Measurements from ENCODE around the gene DAB2IP.

Gene DAB2IP

DNA sequence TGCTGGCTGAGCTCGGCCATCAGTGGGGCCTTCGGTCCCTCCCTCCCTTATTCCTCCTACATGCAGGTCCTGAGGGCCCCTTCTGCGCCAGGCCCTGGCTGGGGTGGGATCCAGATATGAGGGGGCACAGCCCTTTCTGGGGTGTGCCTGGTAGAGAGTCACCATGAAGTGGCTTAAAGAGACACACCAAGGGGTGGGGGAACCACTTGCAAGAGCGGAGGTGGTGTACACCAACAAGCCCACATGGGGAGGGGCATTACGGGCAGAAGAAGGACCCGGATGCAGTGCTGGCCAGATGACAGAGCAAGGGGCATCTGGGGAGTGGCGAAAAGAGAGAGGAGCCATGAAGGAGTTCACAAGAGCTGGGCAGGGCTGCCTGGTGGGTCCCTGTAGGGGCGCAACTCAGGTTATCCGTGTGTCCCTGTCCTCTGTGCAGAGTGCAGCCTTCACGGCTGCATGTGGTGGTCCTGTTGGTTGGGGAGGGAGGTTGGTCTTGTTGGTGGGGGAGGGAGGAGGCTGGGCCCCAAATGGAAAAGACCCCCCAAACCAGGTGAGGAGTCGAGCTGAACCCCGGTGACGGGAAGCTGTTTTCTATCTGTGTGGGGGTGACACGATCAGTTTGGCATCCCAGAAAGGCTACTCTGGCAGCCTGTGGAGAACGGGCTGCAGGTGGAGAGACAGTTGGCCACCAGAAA is 158.1 kb downstream of the DAB2IP start:
- no peaks in the 10 kb centered on the region for H3K4me1 Mint-ChIP-seq
- H3K27ac Mint-ChIP-seq, result no peak overlapping the region
- H3K27me3 Mint-ChIP-seq, result no peaks in the 10 kb centered on the region
- no peak overlapping the region for H3K4me3 Mint-ChIP-seq
- peaks cover 6% of the 10 kb centered on the region for H3K9me3 Mint-ChIP-seq
- H3K36me3 Mint-ChIP-seq, result peaks cover 2% of the 10 kb centered on the region

DNA sequence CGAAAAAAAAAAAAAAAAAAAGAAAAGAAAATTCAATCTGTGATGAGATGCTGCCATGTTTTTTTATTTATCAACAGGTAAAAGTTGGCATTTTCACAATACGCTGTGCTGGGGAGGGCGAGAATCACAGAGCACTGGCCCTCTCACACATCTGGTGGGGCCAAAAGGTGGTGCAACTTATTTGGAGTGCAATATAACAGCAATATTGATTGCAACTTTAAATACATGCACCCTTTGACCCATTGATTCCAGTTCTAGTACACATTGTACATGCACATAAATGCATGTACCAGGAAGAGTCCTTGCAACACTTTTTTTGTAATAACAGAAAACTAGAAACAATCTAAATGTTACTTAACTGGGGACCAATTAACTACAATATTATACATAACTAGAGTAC is 159.1 kb downstream of the DAB2IP start:
- Mint-ChIP-seq H3K4me3 (no peak overlapping the region), H3K27ac (no peak overlapping the region), H3K27me3 (no peaks in the 10 kb centered on the region), H3K9me3 (no peaks in the 10 kb centered on the region), H3K4me1 (no peaks in the 10 kb centered on the region), H3K36me3 (no peaks in the 10 kb centered on the region)

DNA sequence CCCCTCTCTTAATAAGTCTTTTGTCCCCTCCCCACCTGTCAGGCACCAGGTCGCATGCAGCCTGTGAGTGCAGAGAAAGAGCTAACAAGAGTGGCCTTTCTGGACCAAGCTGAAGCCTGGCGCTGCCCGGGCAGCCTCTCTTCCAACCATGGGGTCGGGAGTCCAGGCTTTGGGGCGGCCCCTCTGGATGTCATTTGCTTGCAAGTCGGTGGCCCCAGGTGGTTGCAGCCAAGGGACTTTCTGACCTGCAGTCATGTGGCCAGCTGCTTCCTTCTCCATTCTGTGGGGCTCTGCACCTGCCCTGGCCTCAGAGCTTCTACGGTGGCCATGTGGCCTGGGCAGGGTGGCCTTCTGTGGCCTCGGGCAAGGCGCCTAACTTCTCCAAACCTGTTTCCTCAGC is 159.7 kb downstream of the DAB2IP start:
- H3K4me1 Mint-ChIP-seq, result no peaks in the 10 kb centered on the region
- no peaks in the 10 kb centered on the region for H3K9me3 Mint-ChIP-seq
- H3K27ac Mint-ChIP-seq, result no peak overlapping the region
- H3K4me3 Mint-ChIP-seq, result no peak overlapping the region
- H3K36me3 Mint-ChIP-seq, result no peaks in the 10 kb centered on the region
- no peaks in the 10 kb centered on the region for H3K27me3 Mint-ChIP-seq

DNA sequence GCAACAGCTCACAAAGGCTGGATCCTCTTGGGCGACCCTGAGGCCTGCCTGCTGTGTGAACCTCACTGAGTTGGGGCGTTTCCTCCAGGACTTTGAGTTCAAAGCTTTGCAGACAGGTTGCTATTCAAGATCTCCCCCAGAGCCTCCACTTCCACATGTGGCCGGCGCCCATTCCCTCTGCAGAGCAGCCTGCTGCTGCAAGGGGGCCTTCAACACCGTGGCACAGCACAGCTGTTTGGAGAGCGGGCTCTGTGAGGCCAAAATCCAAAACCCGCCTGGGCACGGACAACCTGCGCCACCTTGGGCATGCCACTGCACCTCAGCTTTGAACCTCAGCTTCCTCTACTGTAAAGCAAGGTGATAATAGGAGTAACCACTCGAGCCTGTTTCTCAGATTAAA is 160.3 kb downstream of the DAB2IP start:
- Mint-ChIP-seq H3K27ac (no peak overlapping the region), H3K4me3 (no peak overlapping the region), H3K36me3 (no peaks in the 10 kb centered on the region), H3K9me3 (no peaks in the 10 kb centered on the region), H3K4me1 (no peaks in the 10 kb centered on the region), H3K27me3 (no peaks in the 10 kb centered on the region)

DNA sequence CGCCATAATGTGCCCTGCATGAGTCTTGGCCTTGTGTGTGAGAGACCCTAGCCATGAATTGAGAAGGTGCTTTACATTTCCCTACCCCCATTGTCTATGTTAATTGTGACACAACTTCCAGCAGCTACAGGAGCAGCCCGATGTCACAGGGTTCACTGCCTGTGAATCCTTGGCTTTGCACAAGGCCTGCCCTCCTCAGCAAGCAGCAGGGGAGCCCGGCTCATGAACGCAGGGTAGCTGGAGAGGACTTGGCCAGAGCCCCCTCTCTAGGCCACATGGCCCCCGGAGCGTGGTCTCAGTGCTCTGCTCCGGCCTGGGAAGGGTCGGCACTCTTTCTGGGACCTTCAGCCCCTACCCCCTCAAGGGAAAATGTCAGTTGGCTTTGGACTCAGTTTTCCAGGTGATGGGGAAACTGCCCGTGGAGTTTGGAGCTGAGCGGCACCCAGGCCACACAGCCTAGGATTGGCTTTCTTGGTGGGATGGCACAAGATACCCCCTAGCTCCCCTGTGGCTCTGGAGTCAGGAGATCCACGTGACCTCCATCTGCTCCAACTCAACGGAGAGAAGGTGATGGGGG is 160.8 kb downstream of the DAB2IP start:
- H3K9me3 Mint-ChIP-seq, result no peaks in the 10 kb centered on the region
- no peak overlapping the region for H3K27ac Mint-ChIP-seq
- H3K4me3 Mint-ChIP-seq, result no peak overlapping the region
- H3K4me1 Mint-ChIP-seq, result no peaks in the 10 kb centered on the region
- H3K36me3 Mint-ChIP-seq, result no peaks in the 10 kb centered on the region
- no peaks in the 10 kb centered on the region for H3K27me3 Mint-ChIP-seq

DNA sequence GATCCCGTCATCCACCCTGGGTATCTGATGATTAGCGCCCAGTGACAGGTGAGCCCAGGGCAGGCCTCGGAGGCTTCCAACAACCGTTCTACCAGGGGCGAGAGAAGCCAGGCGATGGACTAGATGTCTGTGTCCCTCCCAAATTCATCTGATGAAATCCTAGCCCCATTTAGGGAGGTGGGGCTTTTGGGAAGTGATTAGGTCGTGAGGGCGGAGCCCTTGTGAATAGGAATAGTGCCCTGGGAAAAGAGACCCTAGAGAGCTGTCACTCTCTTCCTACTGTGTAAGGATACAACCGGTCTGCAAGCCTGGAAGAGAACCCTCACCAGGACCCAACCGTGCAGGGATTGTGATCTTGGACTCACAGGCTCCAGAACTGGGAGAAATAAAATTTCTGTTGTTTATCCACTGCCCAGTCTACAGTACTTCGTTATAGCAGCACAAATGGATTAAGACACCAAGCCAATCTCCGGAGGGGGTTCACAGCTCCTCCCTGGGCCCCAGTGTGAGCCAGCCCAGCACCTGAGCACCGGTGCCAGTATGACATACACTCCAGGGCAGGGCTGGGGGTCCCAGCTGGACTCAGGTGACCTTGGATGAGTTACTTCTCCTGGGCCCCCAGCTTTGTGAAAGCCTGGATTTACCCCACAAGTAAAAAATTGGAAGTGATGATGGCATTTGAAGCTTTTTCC is 162.2 kb downstream of the DAB2IP start:
- Mint-ChIP-seq H3K27me3 (no peaks in the 10 kb centered on the region), H3K4me1 (no peaks in the 10 kb centered on the region), H3K36me3 (no peaks in the 10 kb centered on the region), H3K9me3 (no peaks in the 10 kb centered on the region), H3K4me3 (no peak overlapping the region), H3K27ac (no peak overlapping the region)

DNA sequence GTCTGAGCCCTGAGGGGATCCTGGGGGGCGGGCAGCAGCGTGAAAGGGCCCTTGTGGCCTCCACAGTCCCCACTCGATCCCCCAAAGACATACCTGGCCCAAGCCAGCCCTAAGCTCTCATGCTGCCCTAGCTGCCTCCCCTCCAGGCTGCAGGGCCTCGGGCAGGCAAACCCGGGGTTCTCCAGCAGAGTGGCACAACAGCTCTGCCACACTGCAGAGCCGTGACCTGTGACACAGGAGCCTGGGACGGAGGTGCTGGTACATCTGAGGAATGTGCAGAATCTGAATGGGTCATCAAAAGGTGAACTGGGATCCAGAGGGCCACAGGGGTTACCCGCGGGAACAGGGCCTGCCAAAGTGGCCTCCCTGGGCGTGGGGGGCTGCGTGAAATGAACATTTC is 163.2 kb downstream of the DAB2IP start:
- Mint-ChIP-seq H3K4me3 (no peak overlapping the region), H3K9me3 (no peaks in the 10 kb centered on the region), H3K27ac (no peak overlapping the region), H3K36me3 (no peaks in the 10 kb centered on the region), H3K27me3 (no peaks in the 10 kb centered on the region), H3K4me1 (no peaks in the 10 kb centered on the region)

DNA sequence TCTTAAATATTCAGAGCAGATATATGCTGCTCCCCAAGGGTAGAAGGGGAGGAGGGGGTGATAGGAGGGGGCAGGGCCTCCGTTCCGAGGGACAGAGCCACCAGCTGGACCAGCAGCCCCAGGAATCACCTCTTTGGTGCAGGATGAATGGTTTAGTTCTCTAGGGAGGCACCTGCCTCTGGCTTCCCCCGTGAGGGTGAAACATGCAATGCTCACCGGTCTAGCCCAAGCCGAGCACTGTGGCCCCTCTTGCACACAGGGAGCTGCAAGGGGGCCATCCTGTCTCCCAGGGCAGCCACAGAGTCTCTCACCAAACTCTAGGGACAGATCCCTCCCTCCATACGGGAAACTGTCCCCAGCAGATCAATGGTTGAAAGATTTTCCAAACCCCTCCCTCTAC is 163.7 kb downstream of the DAB2IP start:
- Mint-ChIP-seq H3K27ac (no peak overlapping the region), H3K9me3 (no peaks in the 10 kb centered on the region), H3K27me3 (no peaks in the 10 kb centered on the region), H3K36me3 (no peaks in the 10 kb centered on the region), H3K4me1 (no peaks in the 10 kb centered on the region), H3K4me3 (no peak overlapping the region)

DNA sequence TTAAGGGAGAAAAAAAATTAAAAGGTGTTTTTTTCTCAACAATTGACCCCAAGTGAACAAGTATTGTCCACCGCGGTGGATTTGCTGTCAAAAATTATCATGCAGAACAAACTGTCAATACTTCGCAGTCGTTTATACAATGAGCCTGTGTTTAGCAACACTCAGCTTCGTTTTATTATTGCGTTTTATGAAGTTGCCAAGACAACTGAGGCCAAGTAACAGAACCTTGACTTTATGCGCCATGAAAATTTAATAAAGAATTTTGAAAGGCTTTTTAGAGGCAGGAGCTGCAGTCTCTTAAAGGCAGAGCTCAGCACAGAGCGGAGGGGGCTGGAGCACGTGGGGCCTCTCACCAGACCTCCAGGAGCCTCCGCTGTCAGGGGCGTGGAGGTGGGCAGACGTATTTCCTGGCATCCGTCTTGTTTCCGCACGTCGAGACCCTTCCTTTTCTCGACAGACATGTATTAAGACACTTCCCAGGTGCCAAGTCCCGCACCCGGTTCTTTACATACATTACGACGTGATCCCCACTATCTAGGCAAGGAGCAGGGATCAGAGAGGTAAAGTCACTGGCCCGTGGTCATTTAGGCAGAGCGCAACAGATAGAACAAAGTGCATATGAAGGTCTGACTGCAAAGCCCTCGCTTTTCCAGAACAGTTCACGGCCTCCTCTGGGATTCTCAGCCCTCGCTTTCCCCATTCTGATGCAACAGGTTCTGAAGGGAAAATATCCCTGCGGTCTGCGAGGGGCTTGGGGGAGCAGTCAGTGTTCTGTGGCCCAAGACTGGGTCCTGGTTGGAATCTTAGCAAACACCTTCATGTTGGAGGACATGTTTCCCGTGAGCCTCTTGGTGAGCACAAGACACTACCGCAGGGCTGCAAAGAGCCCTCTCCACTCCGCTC is 164.4 kb downstream of the DAB2IP start:
- no peak overlapping the region for H3K4me3 Mint-ChIP-seq
- no peaks in the 10 kb centered on the region for H3K4me1 Mint-ChIP-seq
- no peak overlapping the region for H3K27ac Mint-ChIP-seq
- H3K36me3 Mint-ChIP-seq, result no peaks in the 10 kb centered on the region
- H3K27me3 Mint-ChIP-seq, result no peaks in the 10 kb centered on the region
- no peaks in the 10 kb centered on the region for H3K9me3 Mint-ChIP-seq

DNA sequence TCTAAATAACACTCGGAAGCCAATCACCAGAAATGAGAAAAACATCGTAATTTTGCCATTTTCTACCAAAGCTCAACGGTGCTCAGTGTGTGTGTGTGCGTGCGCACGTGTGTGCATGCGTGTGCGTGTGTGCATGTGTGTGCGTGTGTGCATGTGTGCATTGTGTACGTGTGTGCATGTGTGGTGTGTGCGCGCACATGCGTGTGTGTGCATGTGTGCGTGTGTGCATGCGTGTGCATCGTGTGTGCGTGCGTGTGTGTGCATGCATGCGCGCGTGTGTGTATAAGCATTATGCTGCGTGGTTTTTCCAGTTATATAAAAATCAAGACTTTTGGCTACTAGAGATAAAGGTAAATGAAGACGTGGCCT is 165.0 kb downstream of the DAB2IP start:
- Mint-ChIP-seq H3K27me3 (no peaks in the 10 kb centered on the region), H3K9me3 (no peaks in the 10 kb centered on the region), H3K36me3 (no peaks in the 10 kb centered on the region), H3K27ac (no peak overlapping the region), H3K4me1 (no peaks in the 10 kb centered on the region), H3K4me3 (no peak overlapping the region)

DNA sequence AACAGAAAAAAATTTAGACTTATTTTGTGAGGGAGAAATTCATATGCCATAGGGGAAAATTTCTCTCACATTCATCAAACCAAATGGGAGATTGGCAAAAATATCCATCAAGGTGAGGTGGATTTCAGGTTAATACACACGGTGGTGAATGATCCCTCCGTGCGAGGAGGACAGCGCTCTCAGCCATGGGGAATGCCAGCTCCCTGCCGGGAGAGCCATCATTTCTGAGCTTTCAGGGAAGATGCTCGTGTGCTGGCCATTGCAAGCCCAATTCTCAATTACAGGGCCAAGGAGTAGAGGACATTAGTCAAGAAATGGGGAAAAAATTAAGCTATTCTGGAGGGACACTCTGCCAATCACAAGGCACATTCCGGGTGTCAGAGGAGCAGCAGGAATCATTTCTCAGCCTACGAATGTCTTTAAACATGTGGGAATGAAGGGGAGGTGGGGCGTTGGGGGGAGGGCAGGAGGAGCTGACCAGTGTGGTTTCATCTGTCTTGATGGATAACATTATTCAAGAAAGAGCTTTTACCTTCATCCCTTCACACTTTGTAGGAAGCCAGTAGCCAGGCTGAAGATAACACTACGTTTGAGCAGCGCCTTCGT is 165.5 kb downstream of the DAB2IP start:
- no peak overlapping the region for H3K4me3 Mint-ChIP-seq
- no peaks in the 10 kb centered on the region for H3K27me3 Mint-ChIP-seq
- H3K9me3 Mint-ChIP-seq, result no peaks in the 10 kb centered on the region
- no peaks in the 10 kb centered on the region for H3K36me3 Mint-ChIP-seq
- H3K4me1 Mint-ChIP-seq, result no peaks in the 10 kb centered on the region
- no peak overlapping the region for H3K27ac Mint-ChIP-seq

DNA sequence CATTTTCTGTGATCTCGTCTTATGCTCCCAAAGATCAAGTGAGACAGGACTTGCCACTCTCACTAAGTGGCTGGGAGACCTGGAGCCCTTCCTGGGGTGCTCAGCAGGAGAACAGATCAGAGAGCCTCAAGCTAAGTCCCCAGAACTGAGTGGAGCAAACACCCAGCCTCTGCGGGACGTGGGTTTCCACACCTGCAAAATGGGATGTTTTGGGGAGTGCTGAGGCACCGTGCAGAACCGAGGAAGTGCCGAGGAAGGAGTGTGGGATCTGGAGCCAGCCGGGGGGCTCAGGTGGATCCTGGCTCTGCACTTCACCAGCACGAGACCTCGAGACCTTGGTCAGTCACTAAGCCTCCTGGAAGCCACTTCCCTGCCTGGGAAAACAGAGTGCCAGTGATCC is 166.0 kb downstream of the DAB2IP start:
- no peaks in the 10 kb centered on the region for H3K9me3 Mint-ChIP-seq
- H3K27me3 Mint-ChIP-seq, result no peaks in the 10 kb centered on the region
- H3K36me3 Mint-ChIP-seq, result no peaks in the 10 kb centered on the region
- no peaks in the 10 kb centered on the region for H3K4me1 Mint-ChIP-seq
- no peak overlapping the region for H3K4me3 Mint-ChIP-seq
- H3K27ac Mint-ChIP-seq, result no peak overlapping the region

DNA sequence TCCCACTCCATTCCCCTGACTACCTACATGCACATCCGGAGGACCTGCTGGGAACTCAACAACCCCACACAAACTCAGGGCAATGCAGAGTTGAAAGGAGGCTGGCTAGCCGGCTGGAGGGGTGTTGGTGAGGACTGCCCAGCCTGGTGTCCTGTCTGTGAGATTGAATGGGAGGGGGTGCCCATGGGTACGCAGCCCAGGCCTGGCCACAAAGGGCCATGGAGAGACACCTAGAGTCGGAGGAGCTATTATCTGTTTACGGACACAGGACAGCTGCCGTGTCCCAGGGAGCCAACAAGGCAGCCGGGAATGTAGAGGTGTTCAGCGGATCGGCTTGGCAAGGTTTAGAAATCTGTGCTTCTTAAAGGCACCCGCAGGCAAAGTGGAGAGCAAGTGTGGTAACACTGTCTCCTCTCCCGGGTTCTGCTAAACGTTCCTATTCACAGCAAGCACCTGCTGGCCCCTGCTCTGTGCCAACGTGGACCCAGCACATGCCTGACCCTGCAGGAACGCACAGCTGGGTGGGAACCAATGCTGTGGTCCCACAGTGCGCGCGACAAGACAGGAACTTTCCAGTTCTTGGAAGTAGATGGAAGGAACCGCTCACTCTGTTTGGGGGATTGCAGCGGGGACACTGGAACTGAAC is 166.7 kb downstream of the DAB2IP start:
- H3K4me1 Mint-ChIP-seq, result no peaks in the 10 kb centered on the region
- no peaks in the 10 kb centered on the region for H3K9me3 Mint-ChIP-seq
- H3K4me3 Mint-ChIP-seq, result no peak overlapping the region
- H3K27ac Mint-ChIP-seq, result no peak overlapping the region
- H3K27me3 Mint-ChIP-seq, result no peaks in the 10 kb centered on the region
- no peaks in the 10 kb centered on the region for H3K36me3 Mint-ChIP-seq

DNA sequence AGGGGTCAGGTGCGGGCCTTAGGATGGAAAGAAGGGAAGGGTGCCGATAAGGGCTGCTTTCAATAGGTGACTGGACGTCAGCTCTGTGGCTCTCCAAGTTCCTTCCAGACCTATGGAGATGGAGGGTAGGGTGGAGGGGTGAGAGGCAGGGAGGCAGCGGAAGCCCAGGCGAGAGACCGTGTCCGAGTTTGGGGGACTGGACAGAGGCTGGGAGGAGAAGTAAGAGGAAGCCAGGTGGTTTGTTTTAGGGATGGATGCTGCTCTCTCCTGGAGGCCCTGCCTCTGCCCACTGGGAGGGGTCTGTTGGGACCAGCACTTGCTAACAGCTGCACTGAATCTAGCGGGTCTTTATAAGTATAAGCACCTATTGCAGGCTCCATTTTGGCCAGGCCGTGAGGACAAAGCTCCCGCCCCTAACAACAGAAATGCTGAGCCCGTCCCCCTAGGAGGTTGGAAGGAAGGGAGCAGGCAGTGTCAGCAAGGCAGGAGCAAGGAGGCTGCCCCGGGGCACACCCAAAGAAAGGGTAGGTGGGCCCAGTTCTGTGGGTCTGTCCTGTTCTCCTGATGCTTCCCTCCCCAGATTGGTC is 167.5 kb downstream of the DAB2IP start:
- no peaks in the 10 kb centered on the region for H3K27me3 Mint-ChIP-seq
- no peak overlapping the region for H3K27ac Mint-ChIP-seq
- H3K4me1 Mint-ChIP-seq, result no peaks in the 10 kb centered on the region
- no peak overlapping the region for H3K4me3 Mint-ChIP-seq
- no peaks in the 10 kb centered on the region for H3K9me3 Mint-ChIP-seq
- no peaks in the 10 kb centered on the region for H3K36me3 Mint-ChIP-seq

All from activated naive CD4-positive, alpha-beta T cell treated with anti-CD3 and anti-CD28 coated beads, Interleukin-2, amount 50 U/mL, for 24 hours (primary cell).